ENCODE measurements around the gene SMIM44. TPM values are rescaled to one million over a fixed set of nuclear protein-coding genes. Genes with fewer than 3 reads are reported as not detected.
A peak's percentile ranks its signal among the peaks of the same experiment; 100 is the strongest.

SMIM44 gene
- total and polyA plus RNA-seq, 10 donors, result not detected

DNA sequence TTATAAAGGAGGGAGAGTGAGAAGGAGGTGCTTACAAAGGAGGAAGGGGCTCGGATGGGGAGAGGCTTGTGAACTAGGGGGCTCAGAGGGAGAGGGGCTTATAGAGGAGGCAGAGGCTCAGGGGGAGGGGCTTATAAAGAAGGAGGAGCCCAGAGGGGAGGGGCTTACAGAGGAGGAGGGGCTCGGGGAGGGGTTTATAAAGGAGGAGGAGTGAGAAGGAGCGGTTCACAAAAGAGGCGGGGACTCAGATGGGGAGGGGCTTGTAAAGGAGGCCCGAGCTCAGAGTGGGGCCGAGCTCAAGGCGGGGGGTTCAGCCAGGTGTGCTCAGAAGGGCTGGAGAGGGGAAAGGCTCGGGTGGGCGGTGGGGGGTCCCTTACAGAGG, 3.4 kb downstream of the SMIM44 start:
- Histone ChIP-seq H3K27ac (no peak overlapping the region), H3K9me3 (no peaks in the 10 kb centered on the region), H3K4me1 (peaks cover 0 to 16% (median 7%) of the 10 kb centered on the region in 6 donors), H3K4me3 (no peak overlapping the region), H3K27me3 (replicated peaks in 1 of 7) (peaks cover 0 to 69% (median 28%) of the 10 kb centered on the region in 7 donors), H3K36me3 (no peaks in the 10 kb centered on the region)
- intact Hi-C loops (cut with DNase I; ENCODE audit: low total_unique reads), result loop anchor here (5.0 kb wide), 1 partner anchor 148 kb away; no protein-coding TSS in a partner anchor
- no peak for DNase-seq
- TF ChIP-seq POLR2A (IDR thresholded peaks at IDR 0.05) (no peak), CTCF (IDR thresholded peaks at IDR 0.05 in 8 of 11, conservative IDR thresholded peaks at IDR 0.05 in 3 of 11) (no peak), POLR2AphosphoS5 (IDR thresholded peaks at IDR 0.05) (no peak)
- WGBS, 5 donors, result 21 to 70% (median 48%) methylated on average over 9 of the region's 9 CpGs

GRCh38 chr19:3479177-3479833, 3.9 kb downstream of the SMIM44 start:
- WGBS, 5 donors, result 7 to 24% (median 22%) methylated on average over 7 of the region's 7 CpGs
- TF ChIP-seq POLR2A (IDR thresholded peaks at IDR 0.05), result no peak
- no peak for TF ChIP-seq CTCF (IDR thresholded peaks at IDR 0.05 in 8 of 11, conservative IDR thresholded peaks at IDR 0.05 in 3 of 11)
- TF ChIP-seq POLR2AphosphoS5 (IDR thresholded peaks at IDR 0.05), result no peak
- peaks cover 0 to 16% (median 7%) of the 10 kb centered on the region in 6 donors for H3K4me1 ChIP-seq
- no peak for DNase-seq
- H3K36me3 ChIP-seq, result no peaks in the 10 kb centered on the region
- peak overlapping the region in 2 of 8 donors; percentile 9 to 51 for H3K4me3 ChIP-seq
- no peaks in the 10 kb centered on the region for H3K9me3 ChIP-seq
- intact Hi-C loops (cut with DNase I; ENCODE audit: low total_unique reads), result no loop called here
- peaks cover 0 to 69% (median 28%) of the 10 kb centered on the region in 7 donors for H3K27me3 ChIP-seq (replicated peaks in 1 of 7)
- H3K27ac ChIP-seq, result no peak overlapping the region

DNA sequence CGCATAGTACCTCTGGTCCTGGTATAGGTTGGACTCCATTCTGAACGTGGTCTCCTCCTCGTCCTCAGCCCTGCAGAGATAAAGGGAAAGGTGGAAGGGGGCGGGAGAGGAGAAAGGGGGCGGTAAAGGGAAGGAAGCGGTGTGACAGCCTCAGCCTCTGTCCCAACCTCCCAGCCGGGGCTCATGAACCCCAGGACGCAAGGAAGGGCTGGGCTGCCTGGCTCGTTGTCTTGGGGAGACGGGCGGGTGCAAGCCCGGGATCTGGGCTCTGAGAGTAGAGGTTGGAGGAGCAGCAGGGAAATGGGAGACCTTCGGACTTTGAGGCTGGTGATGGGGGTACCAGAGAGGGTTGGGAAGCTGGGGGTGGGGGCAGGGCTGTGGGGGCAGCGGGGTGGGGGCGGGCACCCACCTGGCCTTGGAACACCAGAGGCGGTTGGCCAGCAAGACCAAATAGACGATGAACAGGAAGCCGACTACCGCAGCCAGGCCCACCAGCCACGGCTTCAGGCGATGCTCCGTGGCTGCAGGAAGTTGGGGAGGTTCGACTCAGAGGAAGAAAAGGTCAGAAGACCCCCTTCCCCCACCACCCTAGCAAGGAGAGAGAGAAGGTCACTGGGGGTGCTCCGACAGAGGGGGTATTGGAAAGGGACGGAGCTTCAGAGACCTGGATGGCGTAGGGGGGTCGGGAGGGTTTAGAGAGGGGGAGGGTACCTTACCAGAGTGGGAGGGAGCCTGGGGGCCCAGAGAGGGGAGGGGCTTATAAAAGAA, 4.6 kb downstream of the SMIM44 start:
- peaks cover 0 to 67% (median 28%) of the 10 kb centered on the region in 7 donors for H3K27me3 ChIP-seq (replicated peaks in 1 of 7)
- intact Hi-C loops (cut with DNase I; ENCODE audit: low total_unique reads), result no loop called here
- peaks cover 0 to 16% (median 7%) of the 10 kb centered on the region in 6 donors for H3K4me1 ChIP-seq
- H3K36me3 ChIP-seq, result no peaks in the 10 kb centered on the region
- 7 to 15% (median 11%) methylated on average over 25 to 27 of the region's 27 CpGs for WGBS, 5 donors
- peak overlapping the region in 2 of 8 donors; percentile 9 to 51 for H3K4me3 ChIP-seq
- no peak overlapping the region for H3K27ac ChIP-seq
- DNase-seq, result no peak
- H3K9me3 ChIP-seq, result no peaks in the 10 kb centered on the region
- no peak for TF ChIP-seq CTCF (IDR thresholded peaks at IDR 0.05 in 8 of 11, conservative IDR thresholded peaks at IDR 0.05 in 3 of 11)

DNA sequence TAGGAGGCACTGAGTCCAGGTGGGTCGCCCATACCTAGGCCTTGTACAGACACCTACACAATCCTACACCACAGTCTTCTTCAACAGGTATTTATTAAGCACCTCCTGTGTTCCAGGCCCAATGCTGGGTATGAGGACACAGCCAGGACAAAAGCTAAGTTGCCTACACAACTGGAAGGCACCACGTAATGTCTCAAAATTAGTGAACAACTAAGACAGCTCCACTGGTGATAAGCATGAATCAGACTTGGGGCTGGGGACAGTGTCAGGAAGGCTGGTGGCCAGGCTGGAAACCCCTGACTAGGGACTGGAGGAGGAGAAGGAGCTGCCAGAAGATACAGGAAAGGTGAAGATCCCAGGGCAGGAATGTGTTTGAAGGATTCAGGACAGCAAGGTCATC, 5.3 kb downstream of the SMIM44 start:
- no peak overlapping the region for H3K4me3 ChIP-seq
- intact Hi-C loops (cut with DNase I; ENCODE audit: low total_unique reads), result no loop called here
- no peak overlapping the region for H3K27ac ChIP-seq
- peaks cover 0 to 17% (median 7%) of the 10 kb centered on the region in 6 donors for H3K4me1 ChIP-seq
- TF ChIP-seq CTCF (IDR thresholded peaks at IDR 0.05 in 8 of 11, conservative IDR thresholded peaks at IDR 0.05 in 3 of 11) (no peak), POLR2A (IDR thresholded peaks at IDR 0.05) (no peak), POLR2AphosphoS5 (IDR thresholded peaks at IDR 0.05) (no peak)
- WGBS, 5 donors, result 74 to 96% (median 86%) methylated on average over 2 of the region's 2 CpGs
- peaks cover 0 to 60% (median 23%) of the 10 kb centered on the region in 7 donors for H3K27me3 ChIP-seq (replicated peaks in 1 of 7)
- H3K36me3 ChIP-seq, result no peaks in the 10 kb centered on the region
- no peak for DNase-seq
- H3K9me3 ChIP-seq, result no peaks in the 10 kb centered on the region
